NT2/D1 (cell line): ENCODE data around the gene PCGF1.

Experiments used
- DNase-seq: peaks from one replicate; pipeline ENCODE4 v3.0.0-alpha.2; 2011; ENCODE audit warnings: low read depth, low spot score
- H3K27me3 ChIP-seq: 2 replicates; pipeline ENCODE4 v1.6.0; 2011; ENCODE audit warnings: mild to moderate bottlenecking; ENCODE audit not compliant: insufficient read length, insufficient read depth
- H3K36me3 ChIP-seq: 2 replicates; pipeline ENCODE4 v1.6.1; 2011; ENCODE audit warnings: mild to moderate bottlenecking, low read length, mixed read lengths; ENCODE audit not compliant: insufficient read depth, insufficient read length
- H3K4me1 ChIP-seq: 2 replicates; pipeline ENCODE4 v1.5.1; 2011; ENCODE audit not compliant: insufficient read depth, insufficient read length
- H3K4me3 ChIP-seq: 2 replicates; pipeline ENCODE4 v1.5.1; 2011; ENCODE audit warnings: low read depth; ENCODE audit not compliant: insufficient read length
- H3K9ac ChIP-seq: 2 replicates; pipeline ENCODE4 v1.6.0; 2011; ENCODE audit warnings: low read depth; ENCODE audit not compliant: insufficient read length
- H3K9me3 ChIP-seq: 2 replicates; pipeline ENCODE4 v1.5.1; 2011; ENCODE audit warnings: mild to moderate bottlenecking, low read length; ENCODE audit not compliant: insufficient read depth
- SUZ12 ChIP-seq: IDR thresholded peaks from 2 replicates; pipeline ENCODE4 v1.6.1; 2011; ENCODE audit not compliant: insufficient read length, insufficient read depth; ENCODE audit errors: extremely low read depth
- YY1 ChIP-seq: IDR thresholded peaks from 2 replicates; pipeline ENCODE4 v1.6.1; 2011; ENCODE audit not compliant: insufficient read length, insufficient read depth
- ZNF274 ChIP-seq: IDR thresholded peaks from 2 replicates; pipeline ENCODE4 v1.6.1; 2011; ENCODE audit warnings: mild to moderate bottlenecking, low read depth, low read length

PCGF1 gene

GRCh38 chr2:74546004-74546403 lies 38.5 kb upstream of the PCGF1 start:
- TF ChIP-seq SUZ12 (no peak), ZNF274 (no peak), YY1 (no peak)
- H3K27me3 ChIP-seq, result peaks cover 37% of the 10 kb centered on the region

GRCh38 chr2:74544634-74545033 lies 37.1 kb upstream of the PCGF1 start:
- no peak for DNase-seq
- TF ChIP-seq SUZ12 (no peak), ZNF274 (no peak), YY1 (no peak)
- no peaks in the 10 kb centered on the region for H3K36me3 ChIP-seq
- no peaks in the 10 kb centered on the region for H3K9me3 ChIP-seq
- H3K9ac ChIP-seq, result no peak overlapping the region
- no peaks in the 10 kb centered on the region for H3K4me1 ChIP-seq
- peaks cover 25% of the 10 kb centered on the region for H3K27me3 ChIP-seq
- no peak overlapping the region for H3K4me3 ChIP-seq

More at GRCh38 chr2:74546004-74546403, 38.5 kb upstream of the PCGF1 start:
- H3K9ac ChIP-seq, result no peak overlapping the region
- H3K4me1 ChIP-seq, result no peaks in the 10 kb centered on the region
- no peak overlapping the region for H3K4me3 ChIP-seq
- no peaks in the 10 kb centered on the region for H3K9me3 ChIP-seq
- no peak for DNase-seq
- peaks cover 3% of the 10 kb centered on the region for H3K36me3 ChIP-seq

- H3K4me3 ChIP-seq, result no peak overlapping the region
- peaks cover 10% of the 10 kb centered on the region for H3K27me3 ChIP-seq
- no peak for DNase-seq
- no peaks in the 10 kb centered on the region for H3K9me3 ChIP-seq
- H3K4me1 ChIP-seq, result no peaks in the 10 kb centered on the region
- TF ChIP-seq YY1 (no peak), SUZ12 (no peak), ZNF274 (no peak)
- no peak overlapping the region for H3K9ac ChIP-seq
- H3K36me3 ChIP-seq, result no peaks in the 10 kb centered on the region
These were observed 35.5 kb upstream of the PCGF1 start for GRCh38 chr2:74542978-74543377.

- Histone ChIP-seq H3K4me1 (no peaks in the 10 kb centered on the region), H3K4me3 (no peak overlapping the region), H3K36me3 (no peaks in the 10 kb centered on the region), H3K9ac (no peak overlapping the region), H3K9me3 (no peaks in the 10 kb centered on the region), H3K27me3 (no peaks in the 10 kb centered on the region)
- no peak for TF ChIP-seq SUZ12
- no peak for TF ChIP-seq ZNF274
- TF ChIP-seq YY1, result no peak
- DNase-seq, result no peak
These were observed 32.8 kb upstream of the PCGF1 start for GRCh38 chr2:74540291-74540690.

- H3K4me3 ChIP-seq, result no peak overlapping the region
- no peaks in the 10 kb centered on the region for H3K27me3 ChIP-seq
- H3K36me3 ChIP-seq, result peaks cover 7% of the 10 kb centered on the region
- H3K4me1 ChIP-seq, result no peaks in the 10 kb centered on the region
- H3K9me3 ChIP-seq, result no peaks in the 10 kb centered on the region
- H3K9ac ChIP-seq, result no peak overlapping the region
- TF ChIP-seq ZNF274 (no peak), SUZ12 (no peak), YY1 (no peak)
- no peak for DNase-seq
These were observed 31.4 kb upstream of the PCGF1 start for GRCh38 chr2:74538881-74539339.

GRCh38 chr2:74537140-74537539 lies 29.6 kb upstream of the PCGF1 start:
- Histone ChIP-seq H3K27me3 (no peaks in the 10 kb centered on the region), H3K36me3 (peaks cover 23% of the 10 kb centered on the region)
- TF ChIP-seq YY1 (no peak), SUZ12 (no peak), ZNF274 (no peak)

GRCh38 chr2:74536166-74536950 lies 28.9 kb upstream of the PCGF1 start:
- Histone ChIP-seq H3K36me3 (peaks cover 28% of the 10 kb centered on the region), H3K4me3 (no peak overlapping the region), H3K9me3 (no peaks in the 10 kb centered on the region), H3K9ac (no peak overlapping the region), H3K27me3 (no peaks in the 10 kb centered on the region), H3K4me1 (no peaks in the 10 kb centered on the region)
- DNase-seq, result no peak
- no peak for TF ChIP-seq SUZ12
- no peak for TF ChIP-seq YY1
- TF ChIP-seq ZNF274, result no peak

More at GRCh38 chr2:74537140-74537539, 29.6 kb upstream of the PCGF1 start:
- Histone ChIP-seq H3K4me3 (no peak overlapping the region), H3K9ac (no peak overlapping the region), H3K4me1 (no peaks in the 10 kb centered on the region), H3K9me3 (no peaks in the 10 kb centered on the region)
- DNase-seq, result no peak
